ELR (cell line): Measurements from ENCODE around the gene PDE3B.

Experiments used
- DNase-seq: peaks from one replicate; pipeline ENCODE4 v3.0.0-alpha.2; 2015; ENCODE audit warnings: low read depth

The PDE3B gene

DNA sequence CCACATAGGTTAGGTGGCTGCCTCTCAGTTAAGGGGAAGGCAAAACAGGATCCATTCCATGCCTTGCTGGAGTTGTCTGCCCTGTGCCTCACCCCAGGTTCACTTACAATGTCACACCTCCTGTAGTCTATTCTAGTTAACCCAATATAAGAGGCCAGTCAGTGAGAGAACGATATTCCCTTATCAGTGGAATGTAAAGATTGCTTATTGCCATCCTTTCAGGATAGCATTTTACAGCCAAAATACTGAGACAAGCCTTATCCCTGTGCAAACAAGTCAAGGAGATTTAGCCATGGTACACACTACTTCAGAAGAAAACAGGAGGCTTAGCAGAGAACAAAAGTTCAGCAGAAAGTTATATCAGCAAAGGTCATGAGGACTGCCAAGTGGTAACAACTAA lies 242.9 kb downstream of the PDE3B start:
- no peak for DNase-seq

- DNase-seq = peak; percentile 77
These were observed 247.8 kb downstream of the PDE3B start for GRCh38 chr11:14891143-14892035.

GRCh38 chr11:14892036-14892556 lies 248.5 kb downstream of the PDE3B start, which contains the start of gene CYP2R1:
Gene CYP2R1 (minus strand): TSS chr11:14892231. CDS start chr11:14892205, 26 bp downstream.
- DNase-seq = peak; percentile 83

DNA sequence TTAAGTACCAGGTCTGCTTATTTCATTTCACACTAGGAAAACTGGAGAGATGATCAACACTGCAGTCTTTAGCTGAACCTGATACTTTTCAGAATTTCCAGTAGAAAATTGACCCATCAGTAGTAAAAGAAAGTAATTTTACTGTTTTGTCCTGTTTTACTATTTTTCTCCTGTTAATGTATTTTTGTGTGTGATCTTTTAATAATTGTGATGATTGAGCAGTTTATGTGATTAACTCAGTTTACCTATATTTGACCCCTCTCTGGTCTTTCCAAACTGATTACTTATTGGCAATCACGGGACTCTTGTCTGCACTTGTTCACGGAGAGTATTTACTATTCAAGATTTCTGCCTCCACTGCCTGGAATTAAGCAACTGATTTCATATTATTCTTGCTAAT lies 249.0 kb downstream of the PDE3B start:
- no peak for DNase-seq

GRCh38 chr11:14894657-14895598 lies 251.3 kb downstream of the PDE3B start:
- DNase-seq = no peak

DNA sequence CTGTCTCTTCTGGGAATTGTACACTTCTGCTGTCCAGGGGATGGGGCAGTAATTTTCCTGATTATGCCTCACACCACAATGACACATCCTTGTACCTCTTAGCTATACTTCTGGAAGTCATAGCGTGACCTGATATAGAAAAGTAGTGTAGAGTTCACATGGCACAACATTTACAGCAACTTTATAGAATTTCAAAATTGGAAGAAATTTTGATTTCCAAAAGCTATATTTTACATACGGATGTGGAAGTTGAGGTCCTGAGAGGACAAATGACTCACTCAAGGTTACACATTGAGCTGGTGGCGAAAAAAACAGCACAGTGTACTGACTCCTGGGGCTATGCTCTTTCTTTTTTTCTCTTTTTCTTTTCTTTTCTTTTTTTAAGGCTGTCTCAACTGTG lies 254.8 kb downstream of the PDE3B start:
- DNase-seq = no peak

DNA sequence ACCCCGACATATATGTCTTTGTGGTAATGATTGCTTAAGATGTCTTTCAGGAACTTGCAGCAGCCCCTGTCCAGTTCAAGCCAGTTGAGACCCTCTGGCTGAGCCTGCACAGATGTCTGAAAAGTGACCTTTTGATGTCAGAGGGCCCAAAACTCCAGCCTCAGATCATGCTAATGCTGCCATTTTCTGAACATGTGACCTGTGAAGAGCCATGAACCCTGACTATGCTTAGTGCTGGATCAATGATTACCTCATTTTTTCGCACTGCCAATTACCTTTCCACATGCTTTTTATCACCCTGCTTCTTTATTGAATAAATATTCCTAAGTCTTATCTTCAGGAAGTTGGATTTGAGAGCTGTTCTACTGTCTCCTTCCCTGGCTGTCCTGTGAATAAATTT lies 255.3 kb downstream of the PDE3B start:
- DNase-seq = no peak

DNA sequence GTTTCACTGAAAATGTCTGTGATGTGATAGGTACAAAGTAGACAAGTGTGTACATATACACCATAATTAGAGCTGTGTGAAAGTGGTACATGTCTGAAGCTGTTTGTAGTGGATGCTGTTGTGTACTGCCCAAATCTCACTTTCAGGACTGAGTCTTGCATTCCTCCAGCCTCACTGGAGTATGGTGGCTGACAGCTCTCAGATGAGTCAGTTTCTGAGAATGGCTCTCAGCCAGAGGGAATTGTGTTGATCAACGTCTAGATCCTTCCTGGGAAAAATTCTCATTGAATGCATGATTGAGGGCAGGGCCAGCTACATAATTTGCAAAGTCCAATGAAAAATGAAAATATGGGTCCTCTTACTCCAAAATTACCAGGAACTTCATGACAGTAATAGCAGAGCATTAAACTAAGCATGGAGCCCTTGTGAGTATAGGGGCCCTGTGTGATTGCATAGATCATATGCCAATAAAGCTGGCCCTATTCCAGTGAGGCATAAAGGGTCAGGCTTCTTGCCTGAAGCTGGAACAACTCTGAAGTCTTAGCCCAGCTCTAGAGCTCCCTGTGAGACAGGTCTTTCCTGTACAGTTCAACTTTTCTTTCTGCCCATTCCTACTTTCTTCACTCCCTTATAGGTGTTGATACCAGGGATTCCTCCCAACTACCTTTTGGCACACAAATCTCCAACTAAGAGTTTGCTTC lies 259.2 kb downstream of the PDE3B start:
- peak; percentile 49 for DNase-seq

DNA sequence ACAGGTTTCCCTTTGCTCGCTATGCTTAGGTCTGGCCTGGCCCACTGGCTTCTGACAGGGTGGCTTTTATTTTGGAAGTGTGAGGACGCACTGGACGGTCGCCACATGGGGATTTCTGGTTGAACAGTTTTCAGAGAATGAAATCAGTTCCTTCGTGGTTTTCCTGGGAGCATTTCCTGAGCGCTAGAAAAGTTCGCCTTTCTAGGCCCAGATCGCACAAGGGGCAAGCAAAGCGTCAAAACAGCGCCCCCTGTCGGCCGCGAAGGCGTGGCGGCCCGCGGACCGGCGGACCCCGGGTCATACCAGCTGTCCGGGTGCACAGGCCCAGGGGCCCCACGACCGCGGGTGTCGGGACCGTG lies 261.1 kb downstream of the PDE3B start:
- DNase-seq = peak; percentile 48

DNA sequence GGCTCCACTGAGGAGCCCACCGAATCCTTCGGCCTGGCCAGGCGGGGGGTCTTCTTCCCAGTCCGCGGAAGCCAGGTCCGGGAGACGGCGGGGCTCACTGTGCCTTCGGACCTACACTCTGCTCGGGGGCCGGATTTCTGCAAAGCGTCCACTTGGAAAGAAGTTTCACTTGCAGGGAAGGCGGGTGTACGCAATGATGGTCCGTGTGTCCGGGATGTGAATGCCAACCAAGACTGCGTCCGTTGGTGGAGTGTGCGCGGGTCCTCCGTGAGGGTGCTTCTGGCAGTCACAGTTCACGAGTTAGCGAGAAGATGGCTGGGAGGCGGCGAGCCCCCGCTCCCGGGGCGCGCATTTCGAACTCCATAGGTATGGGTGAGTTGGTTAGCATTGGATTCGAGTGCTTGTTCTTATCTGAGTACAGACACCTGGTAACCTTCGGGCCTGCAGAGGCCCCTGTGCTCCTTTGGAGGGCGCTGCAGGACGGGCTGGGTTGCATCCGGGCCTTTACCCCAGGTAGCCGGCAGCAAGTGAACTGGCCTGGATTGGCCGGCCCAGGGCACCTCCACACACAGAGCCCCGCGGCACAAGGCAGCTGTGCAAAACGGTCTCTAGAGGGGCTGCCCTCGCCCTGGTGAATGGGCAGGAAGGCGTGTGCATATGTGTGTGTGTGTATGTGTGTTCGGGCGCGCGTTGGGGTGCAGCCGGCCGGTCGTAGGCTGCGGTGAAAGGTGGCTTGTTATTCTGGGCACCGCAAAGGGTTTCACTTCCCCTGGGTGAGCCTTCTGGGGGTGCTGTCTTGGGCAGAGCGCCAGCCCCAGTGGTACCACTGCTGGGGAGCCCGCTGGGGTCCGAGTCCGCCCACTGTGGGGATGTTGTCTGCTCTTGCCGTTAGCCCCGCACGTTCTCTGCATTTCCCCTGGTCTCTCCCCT lies 261.8 kb downstream of the PDE3B start:
- DNase-seq = no peak

DNA sequence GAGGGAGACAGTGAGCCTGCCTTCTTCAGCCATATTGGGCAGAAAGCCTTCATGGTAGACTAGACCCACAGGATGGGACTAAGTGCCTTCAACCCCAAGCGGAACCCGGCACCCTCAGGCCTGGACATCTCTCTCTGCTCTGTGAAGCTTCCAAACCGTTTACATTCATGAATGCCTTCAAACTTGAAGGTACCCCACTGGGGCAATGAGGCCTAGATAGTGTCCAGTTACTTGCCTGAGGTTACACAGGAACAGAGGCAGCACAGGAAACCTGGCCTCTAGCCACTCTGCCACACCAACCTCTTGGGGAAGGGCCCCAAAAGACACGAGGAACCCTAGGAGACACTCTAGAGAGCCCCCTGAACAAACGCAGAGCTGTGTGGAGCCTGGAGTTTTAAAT lies 263.0 kb downstream of the PDE3B start:
- no peak for DNase-seq

DNA sequence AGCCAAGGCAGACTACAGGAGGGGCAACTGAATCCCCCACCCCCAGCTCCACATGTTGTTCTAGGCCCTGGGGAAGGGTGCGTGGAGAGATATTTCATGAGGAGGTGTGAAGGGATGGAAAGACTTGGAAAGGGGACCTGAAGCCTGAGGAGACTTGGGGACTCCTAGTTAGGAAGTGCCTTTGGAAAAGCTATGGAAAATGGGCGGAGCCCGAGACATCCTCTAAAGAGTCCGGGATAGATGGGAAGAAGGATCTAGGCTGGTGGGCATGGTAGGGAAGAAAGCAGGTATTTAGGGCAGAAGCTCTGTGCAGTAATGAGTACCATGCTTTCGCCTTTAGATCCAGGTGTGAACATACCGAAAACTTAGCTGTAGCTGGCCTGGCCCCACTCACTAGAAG lies 263.4 kb downstream of the PDE3B start:
- DNase-seq = no peak

DNA sequence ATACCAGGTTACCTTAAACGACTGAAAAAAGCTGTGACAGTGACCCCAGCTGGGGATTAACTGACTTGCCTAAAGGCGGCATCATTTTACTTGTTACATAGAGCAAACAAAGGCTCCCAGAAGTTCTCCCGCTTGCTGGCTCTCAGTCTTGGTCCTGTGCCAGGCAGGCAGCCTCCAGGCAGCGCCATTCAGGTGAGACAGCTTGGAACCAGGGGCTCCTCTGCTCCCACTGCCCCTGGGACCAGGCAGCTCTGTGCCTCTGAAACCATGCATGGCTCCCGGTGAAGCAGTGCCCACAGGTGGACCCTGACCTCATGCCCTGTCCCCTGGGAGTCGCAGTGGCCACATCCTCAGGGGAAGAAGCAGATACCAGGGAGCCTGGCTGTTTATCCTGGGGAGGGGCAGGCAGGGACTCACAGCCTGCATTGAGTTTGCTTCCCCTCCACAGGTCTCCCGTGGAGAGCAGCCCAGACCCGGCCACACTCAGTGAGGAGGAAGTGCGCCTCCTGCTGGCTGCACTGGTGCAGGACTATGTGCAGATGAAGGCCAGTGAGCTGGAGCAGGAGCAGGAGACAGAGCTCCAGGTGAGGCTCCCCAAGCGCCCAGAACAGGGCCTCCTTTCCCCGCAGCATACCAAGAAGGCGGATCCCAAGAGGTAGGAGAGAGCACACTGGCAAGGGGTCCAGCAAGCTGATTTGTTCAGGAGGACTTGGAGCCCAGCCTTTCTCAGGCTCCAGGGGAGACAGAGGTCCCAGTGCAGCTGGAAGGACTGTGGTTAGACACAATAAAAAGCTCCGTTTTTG lies 264.0 kb downstream of the PDE3B start:
- peak; percentile 37 for DNase-seq

- DNase-seq = peak; percentile 60
These were observed 264.7 kb downstream of the PDE3B start for GRCh38 chr11:14908214-14908880.

DNA sequence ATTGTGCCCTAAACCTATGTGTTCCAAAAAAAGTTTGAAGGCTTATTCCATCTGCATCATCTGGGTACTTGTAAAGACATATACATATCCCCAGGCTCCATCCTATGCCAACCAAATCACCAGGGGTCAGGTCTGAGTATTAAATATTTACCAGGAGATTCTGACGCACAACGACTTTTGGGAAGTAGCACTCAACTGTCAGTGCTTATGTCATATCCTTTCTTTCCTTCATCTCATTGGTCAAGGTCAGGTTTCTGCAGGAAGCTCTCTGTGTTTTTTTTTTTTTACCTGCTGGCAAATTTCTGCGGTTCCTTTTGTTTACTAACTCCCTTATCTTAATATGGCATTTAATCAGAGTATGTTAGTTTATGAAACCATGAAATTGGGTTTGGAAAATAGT lies 270.9 kb downstream of the PDE3B start:
- no peak for DNase-seq

DNA sequence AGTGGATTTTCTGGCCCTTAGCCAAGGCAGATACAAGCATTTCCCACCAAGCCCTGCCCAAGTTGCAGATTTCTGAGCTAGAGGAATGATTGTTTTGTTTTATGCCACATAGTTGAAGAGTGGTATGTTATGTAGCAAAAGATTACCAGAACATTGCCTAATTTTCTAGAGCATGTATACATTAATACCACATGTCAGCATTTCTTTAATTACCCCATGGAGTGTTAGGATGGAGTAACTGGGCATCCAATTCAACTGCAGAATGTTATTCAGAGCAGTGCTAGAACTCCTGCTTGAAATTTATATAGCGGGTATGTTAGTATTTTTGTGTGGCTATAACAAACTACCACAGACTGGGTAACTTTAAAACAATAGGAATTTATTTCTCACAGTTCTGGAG lies 272.8 kb downstream of the PDE3B start:
- DNase-seq = no peak
